HG02571 (cell line): ENCODE results near the gene STYXL1.
A peak's percentile ranks its signal among the peaks of the same experiment; 100 is the strongest.
"Not testable (repeated sequence)": the region's sequence is repeated elsewhere in the genome, so short reads cannot be mapped to it uniquely, and the experiment has no call there.

ENCODE experiments used
- ATAC-seq: cut with Tn5 transposase; IDR thresholded peaks from one replicate; pipeline ENCODE4 v1.9.1; 2021; ENCODE audit warnings: mild to moderate bottlenecking, moderate library complexity; ENCODE audit not compliant: unreplicated experiment

The STYXL1 gene

GRCh38 chr7:76047811-76048667 is at the start of gene STYXL1, which contains the start of gene MDH2:
TSS of gene STYXL1 (minus strand) at chr7:76048000. CDS start at chr7:76030523, 17,477 bp downstream.
TSS of gene MDH2 (plus strand) at chr7:76048106. CDS start at chr7:76048161, 55 bp downstream.
- peak; percentile 91 for ATAC-seq

- no peak for ATAC-seq
Observed at GRCh38 chr7:76095908-76096307, 48.1 kb upstream of the STYXL1 start.

- ATAC-seq = not testable (repeated sequence)
Observed at GRCh38 chr7:76094326-76094725, 46.5 kb upstream of the STYXL1 start.

- ATAC-seq = not testable (repeated sequence)
Observed at GRCh38 chr7:76093531-76093930, 45.7 kb upstream of the STYXL1 start.

- ATAC-seq = no peak
Observed at GRCh38 chr7:76091506-76091905, 43.7 kb upstream of the STYXL1 start.

GRCh38 chr7:76089865-76090475 is 42.2 kb upstream of the STYXL1 start:
- ATAC-seq = no peak

- ATAC-seq = not testable (repeated sequence)
Observed at GRCh38 chr7:76087362-76087791, 39.6 kb upstream of the STYXL1 start.

- no peak for ATAC-seq
Observed at GRCh38 chr7:76086070-76086469, 38.3 kb upstream of the STYXL1 start.

GRCh38 chr7:76084115-76084514 is 36.3 kb upstream of the STYXL1 start:
- ATAC-seq = not testable (repeated sequence)

- no peak for ATAC-seq
Observed at GRCh38 chr7:76080204-76080603, 32.4 kb upstream of the STYXL1 start.

GRCh38 chr7:76077435-76077834 is 29.6 kb upstream of the STYXL1 start:
- no peak for ATAC-seq

- no peak for ATAC-seq
Observed at GRCh38 chr7:76076995-76077394, 29.2 kb upstream of the STYXL1 start.

- ATAC-seq = no peak
Observed at GRCh38 chr7:76074972-76075370, 27.2 kb upstream of the STYXL1 start.

- ATAC-seq = no peak
Observed at GRCh38 chr7:76074306-76074971, 26.6 kb upstream of the STYXL1 start.

- ATAC-seq = no peak
Observed at GRCh38 chr7:76073335-76073990, 25.7 kb upstream of the STYXL1 start.

- ATAC-seq = no peak
Observed at GRCh38 chr7:76072243-76073148, 24.7 kb upstream of the STYXL1 start.

GRCh38 chr7:76071316-76072242 is 23.8 kb upstream of the STYXL1 start:
- ATAC-seq = no peak

GRCh38 chr7:76069238-76069638 is 21.4 kb upstream of the STYXL1 start:
- no peak for ATAC-seq
